Right lung (tissue), 5 donors: ENCODE data around the gene CITED4. TPM values are rescaled to one million over a fixed set of nuclear protein-coding genes. Genes with fewer than 3 reads are reported as not detected.

Experiments
- DNase-seq, 2 donors: peaks; one replicate each; pipeline ENCODE4 v3.0.0-alpha.2; 2013
- polyA plus RNA-seq, 5 donors: library from polyadenylated mRNA; unstranded; fragments of 120-200 nt; gene quantifications; one replicate each; pipeline versions ENCODE4 v1.2.1 to v1.2.3, GENCODE V29; 2013; ENCODE audit warnings: inconsistent platforms in 1 of 5, low replicate concordance in 1 of 5; ENCODE audit not compliant: insufficient read length in 5 of 5, insufficient read depth in 1 of 5

The CITED4 gene
- polyA plus RNA-seq, 5 donors, result 1.9 to 6.3 (median 3.1) TPM

- no peak for DNase-seq
Observed at GRCh38 chr1:40837601-40838000, 24.6 kb downstream of the CITED4 start.

GRCh38 chr1:40836283-40836682 lies 25.9 kb downstream of the CITED4 start:
- no peak for DNase-seq

GRCh38 chr1:40834968-40835545 lies 27.1 kb downstream of the CITED4 start:
- DNase-seq, result no peak

GRCh38 chr1:40833979-40834378 lies 28.2 kb downstream of the CITED4 start:
- DNase-seq, result no peak

GRCh38 chr1:40831001-40831732 lies 31.0 kb downstream of the CITED4 start:
- DNase-seq, result no peak

- DNase-seq, result no peak
Observed at GRCh38 chr1:40830419-40830943, 31.7 kb downstream of the CITED4 start.

- DNase-seq, result no peak
Observed at GRCh38 chr1:40829631-40830245, 32.4 kb downstream of the CITED4 start.

GRCh38 chr1:40825996-40826395 lies 36.2 kb downstream of the CITED4 start:
- no peak for DNase-seq

- DNase-seq, result peak in 1 of 2 donors; percentile 20
Observed at GRCh38 chr1:40825435-40825788, 36.8 kb downstream of the CITED4 start.

GRCh38 chr1:40824591-40825434 lies 37.4 kb downstream of the CITED4 start:
- no peak for DNase-seq

GRCh38 chr1:40823983-40824382 lies 38.2 kb downstream of the CITED4 start:
- no peak for DNase-seq

- no peak for DNase-seq
Observed at GRCh38 chr1:40823345-40823744, 38.8 kb downstream of the CITED4 start.

- DNase-seq, result no peak
Observed at GRCh38 chr1:40822890-40823289, 39.3 kb downstream of the CITED4 start.

GRCh38 chr1:40820911-40821693 lies 41.1 kb downstream of the CITED4 start:
- no peak for DNase-seq

GRCh38 chr1:40820251-40820797 lies 41.8 kb downstream of the CITED4 start:
- no peak for DNase-seq

GRCh38 chr1:40819101-40819500 lies 43.1 kb downstream of the CITED4 start:
- no peak for DNase-seq

- no peak for DNase-seq
Observed at GRCh38 chr1:40818264-40818961, 43.8 kb downstream of the CITED4 start.

GRCh38 chr1:40817791-40818263 lies 44.3 kb downstream of the CITED4 start:
- DNase-seq, result no peak

- DNase-seq, result no peak
Observed at GRCh38 chr1:40815420-40815819, 46.7 kb downstream of the CITED4 start.
